Nephron progenitor cell (in vitro differentiated cells): ENCODE results near the gene UBR2.
"Not testable (repeated sequence)": the region's sequence is repeated elsewhere in the genome, so short reads cannot be mapped to it uniquely, and the experiment has no call there.

Experiments
- DNase-seq: peaks from one replicate; pipeline ENCODE4 v3.0.0; 2021
- H3K27ac Mint-ChIP-seq: 2 replicates; pipeline ENCODE4 v1.8.0; 2021; ENCODE audit warnings: mild to moderate bottlenecking, moderate library complexity, mixed read lengths
- H3K27me3 Mint-ChIP-seq: 2 replicates; pipeline ENCODE4 v1.8.0; 2021; ENCODE audit warnings: mild to moderate bottlenecking, low read depth, mixed read lengths; ENCODE audit not compliant: poor library complexity
- H3K36me3 Mint-ChIP-seq: 2 replicates; pipeline ENCODE4 v1.8.0; 2021; ENCODE audit warnings: low read depth, mixed read lengths
- H3K4me1 Mint-ChIP-seq: 2 replicates; pipeline ENCODE4 v1.8.0; 2021; ENCODE audit warnings: mixed read lengths
- H3K4me3 Mint-ChIP-seq: 2 replicates; pipeline ENCODE4 v1.8.0; 2021; ENCODE audit warnings: mild to moderate bottlenecking, moderate library complexity, mixed read lengths
- H3K9me3 Mint-ChIP-seq: 2 replicates; pipeline ENCODE4 v1.8.0; 2021; ENCODE audit warnings: mild to moderate bottlenecking, moderate library complexity, mixed read lengths
- TF ChIP-seq, protein P1 (sequence below): fragments of 200-600 bp; sonication (generic); IDR thresholded peaks from 2 replicates; pipeline ENCODE4 v1.5.0; 2021; ENCODE audit warnings: antibody characterized with exemption

The UBR2 gene

DNA sequence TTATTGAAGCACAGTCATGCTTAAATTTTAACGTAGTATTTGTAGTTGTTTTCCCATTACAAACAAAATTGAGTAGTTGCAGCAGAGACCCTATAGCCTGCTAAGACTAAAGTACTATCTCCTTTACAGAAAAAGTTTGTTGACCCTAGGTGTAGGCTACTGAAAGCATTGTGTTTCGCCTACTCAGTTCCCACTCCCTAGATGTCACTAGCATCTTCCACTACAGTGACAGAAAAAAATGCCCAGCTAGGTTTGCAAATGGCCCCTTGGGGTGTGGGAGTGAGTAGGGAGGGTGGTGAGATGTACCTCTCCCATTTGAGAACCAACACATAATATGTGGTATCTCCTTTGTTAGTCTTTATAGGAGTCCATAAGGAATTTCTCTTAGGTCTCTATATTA is 34.5 kb downstream of the UBR2 start:
- DNase-seq: no peak
- no peak overlapping the region for H3K27ac Mint-ChIP-seq
- H3K4me1 Mint-ChIP-seq: no peaks in the 10 kb centered on the region
- no peak overlapping the region for H3K4me3 Mint-ChIP-seq
- TF ChIP-seq, protein P1, sequence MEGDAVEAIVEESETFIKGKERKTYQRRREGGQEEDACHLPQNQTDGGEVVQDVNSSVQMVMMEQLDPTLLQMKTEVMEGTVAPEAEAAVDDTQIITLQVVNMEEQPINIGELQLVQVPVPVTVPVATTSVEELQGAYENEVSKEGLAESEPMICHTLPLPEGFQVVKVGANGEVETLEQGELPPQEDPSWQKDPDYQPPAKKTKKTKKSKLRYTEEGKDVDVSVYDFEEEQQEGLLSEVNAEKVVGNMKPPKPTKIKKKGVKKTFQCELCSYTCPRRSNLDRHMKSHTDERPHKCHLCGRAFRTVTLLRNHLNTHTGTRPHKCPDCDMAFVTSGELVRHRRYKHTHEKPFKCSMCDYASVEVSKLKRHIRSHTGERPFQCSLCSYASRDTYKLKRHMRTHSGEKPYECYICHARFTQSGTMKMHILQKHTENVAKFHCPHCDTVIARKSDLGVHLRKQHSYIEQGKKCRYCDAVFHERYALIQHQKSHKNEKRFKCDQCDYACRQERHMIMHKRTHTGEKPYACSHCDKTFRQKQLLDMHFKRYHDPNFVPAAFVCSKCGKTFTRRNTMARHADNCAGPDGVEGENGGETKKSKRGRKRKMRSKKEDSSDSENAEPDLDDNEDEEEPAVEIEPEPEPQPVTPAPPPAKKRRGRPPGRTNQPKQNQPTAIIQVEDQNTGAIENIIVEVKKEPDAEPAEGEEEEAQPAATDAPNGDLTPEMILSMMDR: no peak
- H3K27me3 Mint-ChIP-seq: no peaks in the 10 kb centered on the region
- peaks cover 59% of the 10 kb centered on the region for H3K36me3 Mint-ChIP-seq
- no peaks in the 10 kb centered on the region for H3K9me3 Mint-ChIP-seq

DNA sequence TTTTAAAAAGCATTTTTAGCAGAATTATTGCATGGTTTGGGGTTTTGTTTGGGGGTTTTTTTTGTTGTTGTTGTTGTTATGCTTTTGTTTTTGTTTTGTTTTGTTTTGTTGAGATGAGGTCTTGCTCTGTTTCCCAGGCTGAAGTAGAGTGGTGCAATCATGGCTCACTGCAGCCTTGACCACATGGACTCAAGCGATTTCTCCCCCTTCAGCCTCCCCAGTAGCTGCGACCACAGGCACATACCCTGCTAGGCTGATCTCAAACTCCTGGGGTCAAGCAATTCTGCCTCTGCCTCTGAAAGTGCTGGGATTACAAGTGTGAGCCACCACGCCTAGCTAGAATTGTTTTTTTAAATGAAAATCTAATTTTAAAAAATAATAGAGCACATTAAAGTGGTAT is 35.7 kb downstream of the UBR2 start:
- H3K9me3 Mint-ChIP-seq: no peaks in the 10 kb centered on the region
- no peak for DNase-seq
- no peaks in the 10 kb centered on the region for H3K27me3 Mint-ChIP-seq
- TF ChIP-seq, protein P1: no peak
- no peak overlapping the region for H3K4me3 Mint-ChIP-seq
- no peak overlapping the region for H3K27ac Mint-ChIP-seq
- H3K4me1 Mint-ChIP-seq: no peaks in the 10 kb centered on the region
- peaks cover 52% of the 10 kb centered on the region for H3K36me3 Mint-ChIP-seq

DNA sequence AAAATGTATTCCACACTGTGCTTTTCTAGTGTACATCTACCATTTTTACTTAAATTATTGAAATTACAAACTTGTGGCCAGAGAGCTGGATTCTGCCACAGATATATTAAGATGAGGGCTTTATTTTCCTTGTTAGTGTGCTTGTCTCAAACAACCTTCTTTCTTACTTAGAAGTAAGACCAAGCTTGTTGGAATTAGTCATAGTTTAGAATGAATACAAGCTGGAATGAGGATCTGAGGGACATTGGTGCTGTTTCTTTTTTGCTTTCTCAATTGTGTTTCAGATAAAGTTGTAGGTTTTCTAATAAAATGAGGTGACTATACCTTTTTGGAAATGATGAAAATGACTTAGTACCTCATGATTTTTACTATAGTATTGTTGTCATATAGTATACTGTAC is 40.3 kb downstream of the UBR2 start:
- TF ChIP-seq, protein P1: no peak
- no peak for DNase-seq
- Mint-ChIP-seq H3K9me3 (no peaks in the 10 kb centered on the region), H3K27ac (no peak overlapping the region), H3K4me1 (no peaks in the 10 kb centered on the region), H3K36me3 (peaks cover 31% of the 10 kb centered on the region), H3K4me3 (no peak overlapping the region), H3K27me3 (no peaks in the 10 kb centered on the region)

DNA sequence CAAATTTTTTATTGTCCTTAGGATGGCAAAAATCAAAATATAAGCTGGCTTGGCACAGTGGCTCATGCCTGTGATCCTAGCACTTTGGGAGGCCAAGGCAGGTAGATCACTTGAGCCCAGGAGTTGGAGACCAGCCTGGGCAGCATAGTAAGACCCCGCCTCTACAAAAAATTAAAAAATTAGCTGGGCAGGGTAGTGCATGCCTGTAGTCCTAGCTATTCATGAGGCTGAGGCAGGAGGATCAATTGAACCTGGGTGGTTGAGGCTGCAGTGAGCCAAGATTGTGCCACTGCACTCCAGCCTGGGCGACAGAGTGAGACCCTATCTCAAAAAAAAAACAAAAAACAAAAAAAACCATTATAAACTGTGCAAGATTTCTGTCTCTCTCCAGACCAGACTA is 40.9 kb downstream of the UBR2 start:
- not testable (repeated sequence) for H3K9me3 Mint-ChIP-seq, H3K4me1 Mint-ChIP-seq

DNA sequence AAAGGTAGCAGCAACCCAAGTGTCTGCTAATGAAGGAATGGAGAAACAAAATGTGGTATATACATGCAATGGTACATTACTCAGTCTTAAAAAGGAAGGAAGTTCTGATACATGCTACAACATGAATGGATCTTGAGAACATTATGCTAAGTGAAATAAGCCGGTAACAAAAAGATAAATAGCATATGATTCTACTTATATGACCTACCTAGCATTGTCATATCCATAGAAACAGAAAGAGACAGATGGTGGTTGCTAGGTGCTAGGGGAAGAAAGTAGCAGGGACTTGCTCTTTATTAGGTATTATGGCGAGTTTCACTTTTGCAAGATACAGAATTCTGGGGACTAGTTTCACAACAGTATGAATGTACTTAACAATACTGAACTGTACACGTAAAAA is 46.6 kb downstream of the UBR2 start:
- Mint-ChIP-seq H3K4me1 (no peaks in the 10 kb centered on the region), H3K27me3 (no peaks in the 10 kb centered on the region), H3K36me3 (peaks cover 48% of the 10 kb centered on the region), H3K27ac (no peak overlapping the region), H3K4me3 (no peak overlapping the region), H3K9me3 (no peaks in the 10 kb centered on the region)
- DNase-seq: no peak
- TF ChIP-seq, protein P1: no peak

More for the DNA sequence above, 40.9 kb downstream of the UBR2 start:
- H3K27me3 Mint-ChIP-seq, DNase-seq, H3K27ac Mint-ChIP-seq, H3K4me3 Mint-ChIP-seq: not testable (repeated sequence)
- peaks cover 36% of the 10 kb centered on the region for H3K36me3 Mint-ChIP-seq

DNA sequence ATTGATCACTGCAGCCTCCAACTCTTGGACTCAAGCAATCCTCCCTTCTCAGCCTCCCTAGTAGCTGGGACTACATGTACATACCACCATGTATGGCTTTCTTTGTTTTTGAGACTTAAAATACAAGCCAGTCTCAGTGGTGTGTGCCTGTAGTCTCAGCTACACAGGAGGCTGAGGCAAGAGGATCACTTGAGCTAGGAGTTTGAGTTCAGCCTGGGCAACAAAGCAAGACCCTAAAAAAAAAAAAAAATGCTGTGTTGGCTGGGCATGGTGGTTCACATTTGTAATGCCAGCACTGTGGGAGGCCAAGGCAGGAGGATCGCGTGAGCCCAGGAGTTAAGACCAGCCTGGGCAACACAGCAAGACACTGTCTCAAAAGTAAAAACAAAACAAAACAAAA is 51.7 kb downstream of the UBR2 start:
- H3K27me3 Mint-ChIP-seq: peaks cover 2% of the 10 kb centered on the region
- DNase-seq: no peak
- H3K36me3 Mint-ChIP-seq: peaks cover 24% of the 10 kb centered on the region
- TF ChIP-seq, protein P1: no peak
- no peaks in the 10 kb centered on the region for H3K9me3 Mint-ChIP-seq
- no peak overlapping the region for H3K4me3 Mint-ChIP-seq
- H3K27ac Mint-ChIP-seq: no peak overlapping the region
- H3K4me1 Mint-ChIP-seq: no peaks in the 10 kb centered on the region
